ENCODE measurements around the gene C16orf92.
"Not testable (repeated sequence)": the region's sequence is repeated elsewhere in the genome, so short reads cannot be mapped to it uniquely, and the experiment has no call there.

C16orf92 gene

DNA sequence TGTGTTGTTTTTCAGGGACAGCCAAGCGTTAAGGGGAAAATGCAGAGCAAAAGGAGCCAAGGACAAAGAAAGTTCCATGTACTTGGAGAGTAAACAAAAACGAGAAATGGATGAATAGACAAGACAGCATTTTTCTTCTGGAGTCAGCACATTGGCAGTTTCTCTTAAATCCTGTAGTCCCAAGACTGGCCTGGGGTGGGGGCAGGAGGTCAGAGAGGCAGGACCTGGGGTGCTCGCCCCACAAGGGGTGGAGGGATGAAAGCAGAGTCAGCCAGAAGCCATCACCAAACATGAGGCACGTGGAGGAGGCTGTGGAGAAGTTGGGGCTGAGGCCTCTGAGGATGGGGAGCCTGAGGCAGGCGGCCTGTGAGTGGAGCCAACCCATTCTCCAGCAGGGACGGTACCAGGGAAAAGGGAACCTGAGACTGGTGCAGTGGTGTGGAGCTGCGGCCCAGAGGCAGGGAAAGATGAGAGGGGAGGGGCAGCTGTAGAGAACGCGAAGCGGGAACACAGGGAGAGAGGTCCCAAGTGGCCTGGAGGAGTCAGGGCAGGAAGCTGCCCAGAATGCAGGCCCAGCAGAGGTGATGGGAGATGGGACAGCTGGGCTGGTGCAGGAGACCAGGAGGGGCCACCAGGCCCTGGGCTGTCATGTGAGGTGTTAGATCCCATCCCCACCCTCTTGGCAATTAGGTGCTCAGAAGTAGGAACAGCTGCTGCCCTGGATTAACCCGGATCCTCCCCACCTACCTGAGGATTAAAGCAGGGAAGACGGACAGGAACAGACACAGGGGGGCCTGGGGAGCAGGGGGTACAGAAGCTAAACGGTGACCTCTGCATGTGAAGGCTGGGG lies 4.8 kb downstream of the C16orf92 start:
- DNase-seq = no peak

DNA sequence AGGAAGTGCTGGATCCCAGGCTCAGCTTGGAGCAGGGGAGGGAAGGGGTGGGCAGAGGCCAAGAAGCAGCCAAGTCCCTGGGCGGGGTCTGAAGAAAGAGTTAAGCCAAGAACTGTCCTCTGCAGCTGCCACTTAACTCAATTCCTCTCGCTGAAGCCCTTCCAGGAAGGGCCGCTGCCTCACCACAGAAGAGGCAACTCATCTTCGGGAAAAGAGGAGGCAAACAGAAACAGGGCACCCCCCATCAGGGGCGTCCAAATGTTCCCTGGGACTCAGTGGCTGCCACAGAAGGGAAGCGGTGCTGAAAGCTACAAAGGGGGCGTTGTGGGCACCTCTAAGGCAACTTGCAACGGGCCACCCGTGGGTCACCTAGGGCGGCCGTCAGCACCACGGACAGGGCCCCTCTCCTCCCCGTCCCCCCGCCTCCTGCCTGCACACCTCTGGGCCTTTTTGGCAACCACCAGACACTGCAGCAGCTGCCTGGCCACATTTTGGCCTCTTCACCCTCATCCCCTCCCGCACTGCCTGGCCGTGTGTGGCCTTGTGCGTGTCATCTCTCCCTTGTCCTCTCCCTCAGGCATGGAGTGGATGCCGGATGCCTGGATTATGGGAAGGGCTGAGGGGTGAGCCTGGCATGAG lies 5.6 kb downstream of the C16orf92 start:
- DNase-seq = peak in 1 of 4 experiments; percentile 9

DNA sequence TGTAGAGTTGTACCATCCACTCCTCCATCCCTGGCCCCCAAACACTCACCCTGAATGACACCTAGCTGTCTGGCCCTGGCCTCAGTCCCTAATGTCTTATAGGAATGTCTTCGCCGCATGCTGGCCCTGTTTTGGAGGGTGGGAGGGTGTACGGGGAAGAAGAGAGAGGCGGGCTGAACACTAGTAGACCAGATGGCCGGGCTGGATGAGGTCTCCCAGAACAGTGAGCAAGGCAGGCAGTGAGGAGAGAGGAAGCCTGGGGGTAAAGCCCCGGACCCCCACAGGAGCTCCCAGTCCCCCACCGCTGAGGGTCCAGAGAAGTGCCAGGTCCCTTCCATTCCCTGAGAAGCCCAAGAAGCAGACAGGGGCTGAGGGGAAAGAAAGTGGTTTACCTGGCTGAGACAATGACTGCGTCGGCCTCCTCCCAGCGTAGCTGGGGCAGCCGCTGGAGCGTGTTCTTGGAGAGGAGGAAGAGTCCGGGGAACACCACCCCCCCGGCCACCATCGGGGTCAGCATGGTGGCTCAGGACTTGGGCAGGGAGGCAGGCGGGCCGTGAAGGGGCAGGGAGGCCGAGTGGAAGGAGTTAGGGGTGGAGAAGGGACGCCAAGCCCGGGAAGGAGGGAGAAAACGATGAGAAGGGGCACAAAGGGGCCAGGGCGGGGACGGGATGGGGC lies 7.2 kb downstream of the C16orf92 start:
- no peak for DNase-seq

DNA sequence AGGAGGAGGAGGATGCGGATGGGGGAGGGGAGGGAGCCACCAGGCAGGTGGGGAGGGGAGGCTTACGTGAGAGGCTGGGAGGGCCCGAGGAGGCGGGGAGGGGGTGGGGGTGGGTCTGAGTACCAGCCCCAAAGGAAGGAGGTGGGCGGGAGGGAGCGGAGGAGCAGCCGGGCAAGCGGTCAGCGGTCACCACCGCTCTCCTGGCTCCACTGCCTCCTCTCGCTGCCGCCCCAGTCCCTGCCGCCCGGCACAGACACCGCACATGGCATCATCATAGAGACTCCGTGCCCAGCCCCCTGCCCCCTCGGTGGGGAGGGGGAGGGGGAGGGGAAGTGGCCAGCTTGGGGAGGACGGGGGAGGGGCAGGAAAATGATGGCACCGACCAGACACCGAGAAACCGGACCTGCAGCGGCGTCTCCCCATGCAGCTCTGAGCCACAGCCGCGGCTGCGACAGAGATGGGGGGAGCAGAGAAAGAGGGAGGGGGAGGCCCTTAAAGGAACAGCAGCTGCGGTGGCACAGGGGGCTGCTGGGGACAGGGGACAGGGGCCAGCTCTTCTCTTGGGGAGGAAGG lies 7.9 kb downstream of the C16orf92 start, which contains the start of gene TLCD3B:
TLCD3B (minus strand) TSS at position 431 of the 573 bp plus-strand sequence. CDS start 744 bp downstream, outside the sequence.
- DNase-seq = no peak

- no peak for DNase-seq
These were observed 8.5 kb downstream of the C16orf92 start for GRCh38 chr16:30031477-30031918.

DNA sequence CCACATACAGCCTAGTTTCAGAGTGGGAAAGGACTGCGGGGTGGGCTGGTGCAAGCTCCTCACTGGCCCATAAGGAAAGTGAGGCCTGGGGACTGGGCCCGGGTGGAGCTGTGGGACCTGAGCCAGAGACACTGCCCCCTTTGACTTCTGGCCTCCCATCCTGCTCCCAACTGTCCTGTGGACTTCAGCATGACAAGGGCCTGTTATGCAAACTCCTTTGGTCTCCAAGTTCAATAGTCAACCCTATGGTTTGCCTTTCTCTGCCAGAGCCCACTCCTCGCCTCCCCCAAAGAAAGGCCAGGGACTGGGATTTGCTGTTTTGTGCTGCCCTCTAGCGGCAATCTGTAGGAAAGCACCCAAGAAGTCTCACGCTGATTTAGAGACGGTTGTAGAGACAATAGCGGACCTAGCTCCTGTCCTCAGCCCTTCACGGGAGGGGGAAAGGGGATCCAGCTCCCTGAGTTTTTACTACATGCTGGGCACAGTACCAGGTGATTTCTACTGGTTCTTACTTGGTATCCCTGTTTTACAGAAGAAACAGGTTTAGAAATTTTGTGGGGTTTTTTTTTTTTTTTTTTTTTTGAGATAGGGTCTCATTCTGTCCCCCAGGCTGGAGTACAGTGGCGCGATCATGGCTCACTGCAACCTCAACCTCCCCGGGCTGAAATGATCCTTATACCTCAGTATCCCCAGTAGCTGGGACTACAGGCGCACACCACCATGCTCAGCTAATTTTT lies 9.3 kb downstream of the C16orf92 start:
- peak in 3 of 4 experiments; percentile 14 to 36 (median 30) for DNase-seq

DNA sequence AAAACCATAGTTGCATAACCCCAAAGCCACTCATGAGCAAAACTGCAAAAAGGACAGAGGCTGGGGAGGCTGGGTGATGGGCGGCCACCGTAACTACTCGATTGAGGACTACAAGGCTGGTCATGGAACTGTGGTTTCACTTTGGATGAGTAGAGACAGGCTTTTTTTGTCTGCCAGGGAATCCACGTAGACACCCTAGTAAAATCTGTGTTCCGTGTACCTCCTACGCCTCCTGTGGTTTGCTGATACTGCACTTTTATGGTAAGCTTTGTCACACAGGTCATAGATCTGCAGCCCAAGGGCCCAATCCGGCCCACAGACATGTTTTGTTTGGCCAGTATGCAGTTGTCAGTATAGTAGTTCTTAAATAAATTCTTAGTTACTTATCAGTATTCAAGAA lies 10.3 kb downstream of the C16orf92 start:
- no peak for DNase-seq

- DNase-seq = no peak
These were observed 17.2 kb downstream of the C16orf92 start for GRCh38 chr16:30040221-30040620.

GRCh38 chr16:30040690-30041089 lies 17.7 kb downstream of the C16orf92 start:
- DNase-seq = not testable (repeated sequence)

DNA sequence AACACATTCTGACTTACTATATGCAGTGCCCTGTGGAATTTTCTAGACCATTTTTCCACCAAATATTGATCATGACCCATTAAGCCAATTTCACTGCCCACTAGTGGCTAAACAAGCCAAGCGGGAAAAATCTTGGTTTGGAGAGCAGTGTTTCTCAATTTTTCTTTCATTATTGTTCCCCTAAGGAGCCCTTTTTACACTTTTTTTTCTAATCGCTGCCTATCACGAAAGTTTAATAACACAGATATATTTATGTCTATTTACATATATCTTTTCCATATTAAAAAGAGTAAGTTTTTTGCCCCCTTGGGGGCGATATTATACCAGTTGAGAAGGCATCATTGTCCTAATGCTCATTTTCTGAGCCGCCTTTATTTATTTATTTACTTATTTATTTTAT lies 18.8 kb downstream of the C16orf92 start:
- DNase-seq = no peak

- DNase-seq = no peak
These were observed 23.2 kb downstream of the C16orf92 start for GRCh38 chr16:30046178-30046577.

- DNase-seq = no peak
These were observed 23.6 kb downstream of the C16orf92 start for GRCh38 chr16:30046588-30046987.

DNA sequence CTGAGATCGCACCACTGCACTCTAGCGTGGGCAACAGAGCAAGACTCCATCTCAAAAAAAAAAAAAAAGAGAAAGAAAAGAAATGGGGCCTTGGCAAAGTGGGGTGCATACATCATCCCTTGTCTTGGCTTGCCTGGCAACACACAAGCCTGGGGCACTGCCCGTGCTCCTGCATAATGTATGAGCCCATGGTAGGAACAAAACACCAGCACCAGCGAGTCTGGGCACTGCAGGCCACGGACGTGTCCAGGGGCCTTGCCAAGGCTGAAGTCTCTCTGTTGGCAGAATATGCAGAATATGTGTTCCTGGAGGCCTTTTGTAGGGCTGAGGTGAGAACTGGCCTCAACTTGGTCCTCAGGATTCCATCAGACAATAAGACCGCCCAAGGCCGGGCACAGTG lies 26.9 kb downstream of the C16orf92 start:
- DNase-seq = no peak

- no peak for DNase-seq
These were observed 28.5 kb downstream of the C16orf92 start for GRCh38 chr16:30051518-30051917.

- DNase-seq = peak; percentile 76 to 82 (median 80)
These were observed 29.8 kb downstream of the C16orf92 start for GRCh38 chr16:30052671-30053372.

GRCh38 chr16:30053376-30054015 lies 30.5 kb downstream of the C16orf92 start:
- no peak for DNase-seq

- no peak for DNase-seq
These were observed 31.5 kb downstream of the C16orf92 start for GRCh38 chr16:30054451-30054850.

- peak in 2 of 4 experiments; percentile 21 to 29 for DNase-seq
These were observed 32.1 kb downstream of the C16orf92 start for GRCh38 chr16:30054959-30055553.

DNA sequence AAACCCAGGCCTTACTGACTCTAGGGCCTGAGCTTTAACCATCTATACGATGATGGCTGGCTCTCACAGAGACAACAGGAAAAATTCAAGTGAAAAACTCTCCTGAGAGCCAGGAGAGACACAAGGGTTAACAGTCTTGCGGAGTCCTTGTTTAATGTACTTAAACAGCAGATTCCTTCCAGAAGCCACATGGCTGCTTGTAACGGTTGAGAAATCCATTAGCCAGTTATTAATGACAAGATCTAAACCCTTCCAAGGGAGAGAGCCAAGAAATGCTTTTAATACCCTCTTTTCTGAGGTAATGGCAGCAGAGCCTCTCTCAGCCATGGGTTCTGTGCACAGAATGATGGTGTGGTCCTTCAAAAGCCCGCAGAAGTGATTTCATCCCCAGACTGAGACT lies 37.3 kb downstream of the C16orf92 start:
- no peak for DNase-seq

GRCh38 chr16:30060836-30061554 lies 38.0 kb downstream of the C16orf92 start:
- no peak for DNase-seq
